GM12878 (cell line): ENCODE results near the gene INO80E. TPM values are rescaled to one million over a fixed set of nuclear protein-coding genes. Genes with fewer than 3 reads are reported as not detected.

Experiments used
- ATAC-seq: fragments of 200-7000 bp; cut with Tn5 transposase; 3 replicates; pipeline ENCODE4 v1.9.1; 2020; ENCODE audit warnings: mild to moderate bottlenecking, moderate library complexity
- BruUV-seq: library from RNA; stranded (reverse); fragments of 400-500 nt; replicated peaks from 2 replicates; lab custom pipeline; 2021; lab: Mats Ljungman, UMichigan
- CTCF ChIA-PET: fragments of 300-600 bp; sonication (Branson Sonifier 250); formaldehyde crosslinking; extraction: SDS; loops from one replicate; lab custom pipeline; 2021; ENCODE audit warnings: inconsistent platforms; lab: Yijun Ruan, JAX
- POLR2A ChIA-PET: fragments of 350-600 bp; formaldehyde crosslinking; extraction: SDS; loops from one replicate; lab custom pipeline; 2021; ENCODE audit warnings: inconsistent platforms; lab: Charles Lee
- RAD21 ChIA-PET: fragments of 300-600 bp; sonication (Branson Sonifier 250); formaldehyde crosslinking; loops from one replicate; lab custom pipeline; 2023; ENCODE audit warnings: antibody characterized with exemption; ENCODE audit not compliant: unreplicated experiment; lab: Charles Lee
- SMC1A ChIA-PET: fragments of 300-600 bp; sonication (Branson Sonifier 250); formaldehyde crosslinking; loops from one replicate; lab custom pipeline; 2023; ENCODE audit not compliant: unreplicated experiment, uncharacterized antibody; lab: Charles Lee
- DNase-seq: peaks from one replicate; pipeline ENCODE4 v3.0.0-alpha.2; 2011; ENCODE audit warnings: low read depth, low spot score
- FAIRE-seq: peaks from 3 replicates; lab custom pipeline; 2011; peaks lifted over from hg19 to GRCh38; lab: Jason Lieb, UNC
- H2AFZ ChIP-seq: 2 replicates; pipeline ENCODE4 v1.6.0; 2011; ENCODE audit warnings: low read depth, low read length, control low read depth; ENCODE audit not compliant: control insufficient read depth
- H3K27ac ChIP-seq: 2 replicates; pipeline ENCODE4 v1.5.1; 2011; ENCODE audit warnings: control low read depth; ENCODE audit not compliant: control insufficient read depth, insufficient read depth
- H3K27me3 ChIP-seq, 2 experiments: replicated peaks in 1 of 2; 2 replicates each; pipeline versions ENCODE4 v1.6.0 to v1.6.1; 2011; ENCODE audit warnings: low read length in 1 of 2; ENCODE audit not compliant: control insufficient read depth in 2 of 2, insufficient read depth in 2 of 2
- H3K36me3 ChIP-seq, 2 experiments: 2 replicates each; pipeline ENCODE4 v1.5.1; 2011; ENCODE audit warnings: low read length in 1 of 2; ENCODE audit not compliant: control insufficient read depth in 2 of 2, insufficient read depth in 2 of 2
- H3K4me1 ChIP-seq: 2 replicates; pipeline ENCODE4 v1.6.1; 2011; ENCODE audit warnings: mild to moderate bottlenecking, low read length, moderate library complexity, mixed read lengths; ENCODE audit not compliant: control insufficient read depth, insufficient read depth
- H3K4me2 ChIP-seq: 2 replicates; pipeline ENCODE4 v1.6.0; 2011; ENCODE audit warnings: control low read depth; ENCODE audit not compliant: control insufficient read depth, insufficient read depth
- H3K4me3 ChIP-seq: fragments of 200-600 bp; sonication (generic); 2 replicates; pipeline ENCODE4 v1.5.1; 2016
- H3K79me2 ChIP-seq: 2 replicates; pipeline ENCODE4 v1.6.0; 2011; ENCODE audit warnings: low read length; ENCODE audit not compliant: control insufficient read depth, insufficient read depth
- H3K9ac ChIP-seq: 2 replicates; pipeline ENCODE4 v1.8.0; 2011; ENCODE audit warnings: low read length, control low read depth, mixed read lengths; ENCODE audit not compliant: control insufficient read depth, insufficient read depth
- H3K9me3 ChIP-seq: replicated peaks from 3 replicates; pipeline ENCODE4 v1.5.1; 2011; ENCODE audit warnings: mild to moderate bottlenecking, low read length; ENCODE audit not compliant: control insufficient read depth, insufficient read depth
- H4K20me1 ChIP-seq: 2 replicates; pipeline ENCODE4 v1.6.0; 2011; ENCODE audit not compliant: control insufficient read depth, insufficient read depth
- ASH2L ChIP-seq: fragments of 300-600, 200-600 bp; sonication (generic); IDR thresholded peaks from 2 replicates; pipeline ENCODE4 v1.6.1; 2017; ENCODE audit warnings: low read depth, mild to moderate bottlenecking, borderline replicate concordance
- BMI1 ChIP-seq: fragments of 450-650 bp; IDR thresholded peaks from 2 replicates; pipeline ENCODE4 v1.6.1; 2016; ENCODE audit warnings: mild to moderate bottlenecking, moderate library complexity, borderline replicate concordance
- CEBPB ChIP-seq, 2 experiments: fragments of 150-350 bp in 1 of 2; IDR thresholded peaks; 2 replicates each; pipeline ENCODE4 v1.6.1; 2012 to 2014; ENCODE audit warnings: low read depth in 2 of 2, low read length in 2 of 2, borderline replicate concordance in 1 of 2, inconsistent platforms in 1 of 2
- EED ChIP-seq: sonication (generic); IDR thresholded peaks from 2 replicates; pipeline ENCODE4 v1.6.1; 2016; ENCODE audit warnings: antibody characterized with exemption, low read depth
- FOS ChIP-seq: IDR thresholded peaks from 3 replicates; pipeline ENCODE4 v1.6.1; 2011; ENCODE audit warnings: borderline replicate concordance; ENCODE audit not compliant: insufficient read length; ENCODE audit errors: extremely low read depth
- GABPA ChIP-seq: IDR thresholded peaks from 2 replicates; pipeline ENCODE4 v1.6.1; 2014; ENCODE audit warnings: antibody characterized with exemption, low read depth, mild to moderate bottlenecking, inconsistent platforms
- NR2C2 ChIP-seq: IDR thresholded peaks from 2 replicates; pipeline ENCODE4 v1.6.1; 2011; ENCODE audit warnings: borderline replicate concordance, low read depth; ENCODE audit not compliant: control insufficient read depth, insufficient read length
- SKIL ChIP-seq: fragments of 450-650 bp; IDR thresholded peaks from 2 replicates; pipeline ENCODE4 v1.6.1; 2017; ENCODE audit warnings: mild to moderate bottlenecking, low read depth, inconsistent platforms; ENCODE audit not compliant: poor library complexity, severe bottlenecking
- SMAD1 ChIP-seq: fragments of 450-650 bp; IDR thresholded peaks from 2 replicates; pipeline ENCODE4 v1.6.1; 2018; ENCODE audit warnings: mild to moderate bottlenecking, low read depth; ENCODE audit not compliant: partially characterized antibody
- SMAD5 ChIP-seq: IDR thresholded peaks from 2 replicates; pipeline ENCODE4 v1.6.1; 2016; ENCODE audit warnings: antibody characterized with exemption, low read depth
- SMC3 ChIP-seq: IDR thresholded peaks from 2 replicates; pipeline ENCODE4 v1.6.1; 2011; ENCODE audit warnings: low read length, improper control_type of control experiment, borderline replicate concordance
- STAT1 ChIP-seq: fragments of 450-650 bp; conservative IDR thresholded peaks from 2 replicates; pipeline ENCODE4 v1.6.1; 2014; ENCODE audit warnings: antibody characterized with exemption, mild to moderate bottlenecking
- TAF1 ChIP-seq: IDR thresholded peaks from 2 replicates; pipeline ENCODE4 v1.6.1; 2011; ENCODE audit warnings: mild to moderate bottlenecking, low read depth, low read length, borderline replicate concordance
- ZNF207 ChIP-seq: fragments of 450-650 bp; IDR thresholded peaks from 2 replicates; pipeline ENCODE4 v1.6.1; 2014; ENCODE audit warnings: antibody characterized with exemption, mild to moderate bottlenecking, borderline replicate concordance
- ZNF274 ChIP-seq: IDR thresholded peaks from one replicate; pipeline ENCODE4 v1.8.0; 2011; ENCODE audit not compliant: insufficient read length, insufficient read depth
- WGBS: methylation state at CpG from one replicate; pipeline ENCODE4 v1.1.6; 2016; ENCODE audit warnings: low lambda C conversion rate; ENCODE audit not compliant: insufficient replicate concordance, insufficient coverage; ENCODE audit errors: missing lambda C conversion rate; 5-methylcytosine and 5-hydroxymethylcytosine counted together
- in situ Hi-C: fragments of 300-500 bp; cut with MboI; formaldehyde crosslinking; loops from 9 replicates; pipeline ENCODE4 v1.14.3; 2018; ENCODE audit warnings: mixed read lengths
- intact Hi-C: fragments of 100-400 bp; cut with micrococcal nuclease; formaldehyde crosslinking; loops from one replicate; pipeline ENCODE4 v1.14.2; 2022; ENCODE audit not compliant: unreplicated experiment
- polyA plus RNA-seq, 11 experiments: library from polyadenylated mRNA; depleted of rRNA in 4 of 11; unstranded in 6 of 11; stranded (reverse) in 5 of 11; fragments of >200 nt; fragmentation: Nextera tagmentation in 4 of 11; fragmentation: Illumina TruSeq in 1 of 11; extraction: Ambion mirVana in 4 of 11; extraction: Trizol in 1 of 11; gene quantifications; 1 replicate in 1 of 11; 2 replicates in 10 of 11; pipeline versions ENCODE4 v1.2.1 to v1.2.3, GENCODE V29; 2011 to 2016; ENCODE audit warnings: inconsistent platforms in 2 of 11, missing spikeins in 2 of 11, low read depth in 1 of 11
- total RNA-seq, 4 experiments: library from RNA; depleted of rRNA in 3 of 4; stranded (reverse); fragments of >200 nt in 3 of 4; fragmentation: Illumina TruSeq in 1 of 4; extraction: Trizol in 1 of 4; gene quantifications; 2 replicates each; pipeline versions ENCODE4 v1.2.1 to v1.2.3, GENCODE V29; 2013 to 2021

Gene INO80E
- total and polyA plus RNA-seq, 10 of the 15 experiments (the other 5 are each of a cell fraction or from before 2014, with no cell fraction given) = 0.39 to 74.0 (median 33.0) TPM

- ChIA-PET POLR2A (no interaction called here), RAD21 (interaction anchor here (1.5 kb wide), 1 partner anchor 17 kb away, joined by 9 read pairs; no protein-coding TSS in a partner anchor), CTCF (no interaction called here), SMC1A (no interaction called here)
- Histone ChIP-seq H3K4me2 (no peak overlapping the region), H2AFZ (no peak overlapping the region), H3K27me3 (no peaks in the 10 kb centered on the region), H3K27ac (no peak overlapping the region), H4K20me1 (no peaks in the 10 kb centered on the region), H3K9ac (no peak overlapping the region), H3K4me3 (no peak overlapping the region), H3K4me1 (peaks cover 3% of the 10 kb centered on the region; the same call in 1 of the 2 replicates), H3K79me2 (no peaks in the 10 kb centered on the region), H3K9me3 (no peaks in the 10 kb centered on the region), H3K36me3 (no peaks in the 10 kb centered on the region)
- BruUV-seq = no TSS peak
- intact Hi-C loops = no loop called here
- ATAC-seq (no peak), FAIRE-seq (no peak), DNase-seq (no peak)
- 86% methylated on average over 8 of the region's 8 CpGs for WGBS
- in situ Hi-C loops = no loop called here
- TF ChIP-seq STAT1 (no peak), CEBPB (IDR thresholded peaks at IDR 0.05; ENCODE audit: borderline replicate concordance in 1 of 2, low read depth in 2 of 2, low read length in 2 of 2) (no peak), GABPA (no peak), SMAD5 (no peak), ZNF207 (no peak), SMAD1 (no peak)
Measured at GRCh38 chr16:30049871-30050270, 53.8 kb downstream of the INO80E start.

DNA sequence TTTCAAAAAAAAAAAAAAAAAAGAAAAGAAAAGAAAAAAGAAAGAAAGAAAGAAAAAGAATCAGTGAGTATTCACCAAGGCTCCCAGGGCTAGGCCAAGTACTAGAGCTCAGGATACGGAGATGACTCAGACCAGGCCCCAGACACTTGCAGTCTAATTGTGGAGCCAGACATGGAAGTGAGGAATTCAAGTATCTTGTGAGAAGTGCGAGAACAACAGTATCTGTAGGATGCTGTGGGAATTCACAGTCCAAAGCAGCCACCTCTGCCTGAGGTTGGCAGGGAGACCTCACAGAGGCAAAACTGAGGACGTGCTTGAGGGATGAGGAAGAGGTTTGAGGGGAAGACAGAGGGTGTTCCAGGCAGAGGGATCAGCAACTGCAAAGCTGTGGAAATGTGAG is 55.5 kb downstream of the INO80E start:
- FAIRE-seq (no peak), ATAC-seq (no peak), DNase-seq (no peak)
- Histone ChIP-seq H3K9me3 (no peaks in the 10 kb centered on the region), H3K4me2 (0 out of 2 replicates have a peak overlapping the region, but pooled peaks have one; percentile 13), H3K27me3 (no peaks in the 10 kb centered on the region), H4K20me1 (no peaks in the 10 kb centered on the region), H3K4me1 (peaks cover 3% of the 10 kb centered on the region; the same call in 1 of the 2 replicates), H3K79me2 (no peaks in the 10 kb centered on the region), H3K4me3 (no peak overlapping the region), H3K9ac (no peak overlapping the region), H2AFZ (no peak overlapping the region), H3K36me3 (no peaks in the 10 kb centered on the region), H3K27ac (no peak overlapping the region)
- ChIA-PET RAD21 (interaction anchor here (0.7 kb wide), 1 partner anchor 230 kb away, joined by 5 read pairs; no protein-coding TSS in a partner anchor), CTCF (no interaction called here), SMC1A (interaction anchor here (1.4 kb wide), 1 partner anchor 41 kb away, joined by 5 read pairs; the partner anchor contains the start of gene TBX6), POLR2A (interaction anchor here (1.3 to 2.7 kb wide), 2 partner anchors 14 to 39 kb away, joined by 3 to 7 read pairs; partner anchors contain the start of gene ALDOA)
- intact Hi-C loops = no loop called here
- in situ Hi-C loops = no loop called here
- no TSS peak for BruUV-seq
- WGBS = 97% methylated on average over 3 of the region's 3 CpGs
- TF ChIP-seq FOS = no peak
- no peak for TF ChIP-seq SKIL
- no peak for TF ChIP-seq BMI1
- no peak for TF ChIP-seq TAF1
- no peak for TF ChIP-seq ASH2L
- no peak for TF ChIP-seq ZNF274
- TF ChIP-seq EED = no peak
- no peak for TF ChIP-seq NR2C2
- TF ChIP-seq SMC3 = no peak
